SK-N-MC (cell line): ENCODE measurements around the gene AKT3.
"Not testable (repeated sequence)": the region's sequence is repeated elsewhere in the genome, so short reads cannot be mapped to it uniquely, and the experiment has no call there.

Source experiments
- DNase-seq: peaks from one replicate; pipeline ENCODE4 v3.0.0-alpha.2; 2011; ENCODE audit warnings: low read depth, low spot score
- H3K27ac ChIP-seq: fragments of 200-600 bp; sonication (generic); 2 replicates; pipeline ENCODE4 v1.5.1; 2016; ENCODE audit warnings: mixed run types
- H3K36me3 ChIP-seq: fragments of 200-600 bp; sonication (generic); 2 replicates; pipeline ENCODE4 v1.6.1; 2017; ENCODE audit warnings: antibody characterized with exemption, low read length, mixed read lengths; ENCODE audit not compliant: insufficient read depth
- H3K4me3 ChIP-seq: fragments of 200-600 bp; sonication (generic); 2 replicates; pipeline ENCODE4 v1.5.1; 2016
- H3K9ac ChIP-seq: fragments of 200-600 bp; sonication (generic); 2 replicates; pipeline ENCODE4 v1.8.0; 2017; ENCODE audit warnings: mixed run types, mixed read lengths; ENCODE audit not compliant: insufficient read length
- H3K9me3 ChIP-seq: fragments of 200-600 bp; sonication (generic); 2 replicates; pipeline ENCODE4 v1.6.1; 2017; ENCODE audit warnings: low read depth, mild to moderate bottlenecking, antibody characterized with exemption, low read length, moderate library complexity, mixed read lengths
- EZH2 ChIP-seq: fragments of 200-600 bp; sonication (generic); IDR thresholded peaks from one replicate; pipeline ENCODE4 v1.6.1; 2017; ENCODE audit warnings: antibody characterized with exemption
- FOXP2 ChIP-seq: optimal IDR thresholded peaks from 2 replicates; pipeline ENCODE3; 2011; ENCODE audit warnings: mild to moderate bottlenecking, moderate library complexity; ENCODE audit not compliant: insufficient read depth; ENCODE audit errors: extremely low read length, control extremely low read depth
- POLR2AphosphoS5 ChIP-seq: IDR thresholded peaks from 2 replicates; pipeline ENCODE4 v1.6.1; 2012; ENCODE audit warnings: mild to moderate bottlenecking, low read depth, low read length, borderline replicate concordance

Gene AKT3

GRCh38 chr1:243658594-243659105 is 191.4 kb downstream of the AKT3 start:
- Histone ChIP-seq H3K36me3 (no peaks in the 10 kb centered on the region), H3K9ac (no peak overlapping the region), H3K27ac (no peak overlapping the region), H3K4me3 (no peak overlapping the region), H3K9me3 (no peaks in the 10 kb centered on the region)
- no peak for DNase-seq
- no peak for TF ChIP-seq FOXP2
- TF ChIP-seq POLR2AphosphoS5, result no peak
- no peak for TF ChIP-seq EZH2

DNA sequence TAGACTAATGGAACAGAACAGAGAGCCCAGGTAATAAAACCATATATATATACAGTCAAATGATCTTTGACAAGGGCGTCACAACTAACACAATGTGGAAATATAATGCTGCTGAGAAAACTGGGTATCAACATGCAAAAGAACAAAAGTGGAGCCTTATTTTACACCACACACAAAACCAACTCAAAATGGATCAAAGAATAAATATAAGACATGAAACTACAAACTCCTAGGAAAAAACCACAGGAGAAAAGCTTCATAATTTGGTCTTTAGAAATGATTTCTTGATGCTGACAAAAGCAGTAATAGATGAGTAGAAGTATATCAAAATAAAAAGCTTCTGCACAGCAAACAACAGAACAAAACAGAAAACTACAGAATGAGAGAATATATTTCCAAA is 192.2 kb downstream of the AKT3 start:
- H3K9me3 ChIP-seq, result no peaks in the 10 kb centered on the region
- H3K9ac ChIP-seq, result no peak overlapping the region
- no peak for DNase-seq
- TF ChIP-seq FOXP2 (no peak), POLR2AphosphoS5 (no peak), EZH2 (no peak)
- no peak overlapping the region for H3K27ac ChIP-seq
- no peak overlapping the region for H3K4me3 ChIP-seq
- no peaks in the 10 kb centered on the region for H3K36me3 ChIP-seq

GRCh38 chr1:243649530-243649929 is 200.5 kb downstream of the AKT3 start:
- DNase-seq, H3K9ac ChIP-seq, H3K27ac ChIP-seq, H3K9me3 ChIP-seq, H3K4me3 ChIP-seq, H3K36me3 ChIP-seq: not testable (repeated sequence)

GRCh38 chr1:243646841-243647240 is 203.2 kb downstream of the AKT3 start:
- DNase-seq, result no peak
- no peak overlapping the region for H3K4me3 ChIP-seq
- H3K27ac ChIP-seq, result no peak overlapping the region
- no peaks in the 10 kb centered on the region for H3K36me3 ChIP-seq
- no peak overlapping the region for H3K9ac ChIP-seq
- TF ChIP-seq FOXP2, result no peak
- TF ChIP-seq EZH2, result no peak
- no peak for TF ChIP-seq POLR2AphosphoS5
- H3K9me3 ChIP-seq, result no peaks in the 10 kb centered on the region

- no peak overlapping the region for H3K9ac ChIP-seq
- DNase-seq, result no peak
- no peak for TF ChIP-seq POLR2AphosphoS5
- no peak for TF ChIP-seq FOXP2
- TF ChIP-seq EZH2, result no peak
- H3K36me3 ChIP-seq, result no peaks in the 10 kb centered on the region
- no peak overlapping the region for H3K4me3 ChIP-seq
- no peak overlapping the region for H3K27ac ChIP-seq
- H3K9me3 ChIP-seq, result no peaks in the 10 kb centered on the region
Measured at GRCh38 chr1:243645281-243645680, 204.8 kb downstream of the AKT3 start.

GRCh38 chr1:243642936-243643335 is 207.1 kb downstream of the AKT3 start:
- H3K9me3 ChIP-seq, result no peaks in the 10 kb centered on the region
- no peaks in the 10 kb centered on the region for H3K36me3 ChIP-seq
- H3K4me3 ChIP-seq, result no peak overlapping the region
- DNase-seq, result no peak
- no peak for TF ChIP-seq EZH2
- no peak for TF ChIP-seq POLR2AphosphoS5
- TF ChIP-seq FOXP2, result no peak
- H3K27ac ChIP-seq, result no peak overlapping the region
- H3K9ac ChIP-seq, result no peak overlapping the region

DNA sequence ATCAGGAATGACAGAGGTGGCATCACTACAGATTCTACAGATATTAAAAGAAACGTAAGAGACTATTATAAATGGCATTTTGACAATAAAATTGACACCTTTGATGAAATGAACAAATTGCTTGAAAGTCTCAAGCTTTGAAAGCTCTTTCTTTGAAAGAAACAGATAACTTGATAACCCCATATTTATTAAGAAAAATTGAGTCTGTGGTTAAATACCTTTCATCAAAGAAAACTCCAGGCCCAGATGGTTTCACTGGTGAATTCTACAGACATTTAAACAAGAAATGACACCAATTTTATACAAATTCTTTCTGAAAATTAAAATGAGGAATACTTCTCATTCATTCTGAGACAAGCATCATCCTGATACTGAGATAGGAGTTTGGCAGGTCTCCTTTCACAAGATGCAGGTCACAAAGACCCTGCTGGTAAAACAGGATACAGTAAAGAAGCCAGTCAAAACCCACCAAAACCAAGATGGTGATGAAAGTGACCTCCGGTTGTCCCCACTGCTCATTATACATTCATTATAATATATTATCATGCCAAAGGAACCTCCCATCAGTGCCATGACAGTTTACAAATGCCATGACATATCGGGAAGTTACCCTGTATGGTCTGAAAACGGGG is 210.9 kb downstream of the AKT3 start:
- no peaks in the 10 kb centered on the region for H3K9me3 ChIP-seq
- no peak overlapping the region for H3K27ac ChIP-seq
- no peak for TF ChIP-seq EZH2
- no peak for TF ChIP-seq FOXP2
- no peak for TF ChIP-seq POLR2AphosphoS5
- DNase-seq, result no peak
- H3K9ac ChIP-seq, result no peak overlapping the region
- H3K4me3 ChIP-seq, result no peak overlapping the region
- no peaks in the 10 kb centered on the region for H3K36me3 ChIP-seq

DNA sequence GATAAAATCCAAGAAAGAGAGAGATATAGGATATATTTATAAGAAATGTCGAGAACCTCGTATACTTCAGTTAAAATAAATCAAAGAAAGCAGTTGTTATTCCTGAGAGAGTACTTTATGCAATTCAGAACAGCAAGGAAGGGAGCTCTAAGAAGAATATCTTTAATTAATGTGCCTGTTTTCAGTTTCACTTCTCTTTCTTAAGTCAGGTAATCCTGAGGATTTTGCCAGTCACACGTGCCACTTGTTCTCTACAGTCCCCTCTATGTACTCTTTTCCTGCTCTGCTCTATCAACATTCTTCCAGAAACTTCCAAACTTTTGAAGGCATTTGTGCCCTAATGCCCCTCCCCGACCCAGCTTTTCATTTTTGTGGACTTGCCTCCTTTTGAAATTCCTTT is 211.9 kb downstream of the AKT3 start:
- DNase-seq, result no peak
- Histone ChIP-seq H3K9me3 (no peaks in the 10 kb centered on the region), H3K9ac (no peak overlapping the region), H3K27ac (no peak overlapping the region), H3K4me3 (no peak overlapping the region), H3K36me3 (no peaks in the 10 kb centered on the region)
- TF ChIP-seq POLR2AphosphoS5 (no peak), EZH2 (no peak), FOXP2 (no peak)

DNA sequence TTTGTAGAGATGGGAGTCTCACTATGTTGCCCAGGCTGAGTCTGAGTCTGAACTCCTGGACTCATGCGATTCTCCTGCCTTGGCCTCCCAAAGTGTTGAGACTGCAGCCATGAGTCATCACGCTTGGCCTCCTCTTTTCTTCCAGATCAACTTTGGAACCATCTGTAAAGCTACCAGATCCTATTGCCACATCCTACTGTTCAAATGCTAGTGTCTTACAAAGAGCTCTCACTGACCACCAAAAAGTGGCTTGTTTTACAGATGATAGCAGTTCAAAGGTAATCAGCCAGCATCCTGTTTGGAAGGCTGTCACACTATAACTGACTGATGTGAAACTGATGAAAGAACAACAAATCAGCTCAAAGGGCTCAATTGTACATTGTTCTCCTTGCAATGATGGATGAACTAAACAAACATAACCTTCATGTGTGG is 221.6 kb downstream of the AKT3 start:
- Histone ChIP-seq H3K27ac (no peak overlapping the region), H3K9me3 (no peaks in the 10 kb centered on the region), H3K4me3 (no peak overlapping the region), H3K36me3 (no peaks in the 10 kb centered on the region), H3K9ac (no peak overlapping the region)
- no peak for DNase-seq
- TF ChIP-seq FOXP2, result no peak
- no peak for TF ChIP-seq EZH2
- TF ChIP-seq POLR2AphosphoS5, result no peak
